NCI-H2227 treated with DMSO at 0.1 percent for 48 hours (cell line): ENCODE data around the gene GRM5.
"Not testable (repeated sequence)": the region's sequence is repeated elsewhere in the genome, so short reads cannot be mapped to it uniquely, and the experiment has no call there.

Source experiments
- DNase-seq: peaks from one replicate; lab custom pipeline; 2025; lab: John Stamatoyannopoulos, UW

Gene GRM5

GRCh38 chr11:88494848-88495247, 570.9 kb downstream of the GRM5 start:
- no peak for DNase-seq

- no peak for DNase-seq
Observed at GRCh38 chr11:88491674-88492073, 574.1 kb downstream of the GRM5 start.

- no peak for DNase-seq
Observed at GRCh38 chr11:88489030-88489429, 576.8 kb downstream of the GRM5 start.

- DNase-seq, result no peak
Observed at GRCh38 chr11:88487646-88488045, 578.1 kb downstream of the GRM5 start.

GRCh38 chr11:88484873-88485621, 580.7 kb downstream of the GRM5 start:
- DNase-seq, result no peak

GRCh38 chr11:88482871-88483301, 582.9 kb downstream of the GRM5 start:
- no peak for DNase-seq

GRCh38 chr11:88480223-88480622, 585.6 kb downstream of the GRM5 start:
- no peak for DNase-seq

- DNase-seq, result no peak
Observed at GRCh38 chr11:88478136-88478815, 587.5 kb downstream of the GRM5 start.

- no peak for DNase-seq
Observed at GRCh38 chr11:88475991-88476418, 589.8 kb downstream of the GRM5 start.

GRCh38 chr11:88474655-88475054, 591.1 kb downstream of the GRM5 start:
- no peak for DNase-seq

- DNase-seq, result no peak
Observed at GRCh38 chr11:88469561-88470225, 596.1 kb downstream of the GRM5 start.

GRCh38 chr11:88464528-88464927, 601.3 kb downstream of the GRM5 start:
- no peak for DNase-seq

GRCh38 chr11:88463301-88463700, 602.5 kb downstream of the GRM5 start:
- DNase-seq, result not testable (repeated sequence)

- not testable (repeated sequence) for DNase-seq
Observed at GRCh38 chr11:88458047-88458446, 607.7 kb downstream of the GRM5 start.

- DNase-seq, result no peak
Observed at GRCh38 chr11:88455974-88456373, 609.8 kb downstream of the GRM5 start.

GRCh38 chr11:88454881-88455280, 610.9 kb downstream of the GRM5 start:
- no peak for DNase-seq
